GM12872 (cell line): ENCODE data around the gene WIPI1.

Experiments
- TF ChIP-seq, protein P1 (sequence below): IDR thresholded peaks from 3 replicates; pipeline ENCODE4 v1.5.1; 2011; ENCODE audit warnings: low read depth, mild to moderate bottlenecking, low read length, moderate library complexity; ENCODE audit not compliant: insufficient read depth

The WIPI1 gene

GRCh38 chr17:68389041-68389440 is 68.3 kb downstream of the WIPI1 start:
- TF ChIP-seq, protein P1, sequence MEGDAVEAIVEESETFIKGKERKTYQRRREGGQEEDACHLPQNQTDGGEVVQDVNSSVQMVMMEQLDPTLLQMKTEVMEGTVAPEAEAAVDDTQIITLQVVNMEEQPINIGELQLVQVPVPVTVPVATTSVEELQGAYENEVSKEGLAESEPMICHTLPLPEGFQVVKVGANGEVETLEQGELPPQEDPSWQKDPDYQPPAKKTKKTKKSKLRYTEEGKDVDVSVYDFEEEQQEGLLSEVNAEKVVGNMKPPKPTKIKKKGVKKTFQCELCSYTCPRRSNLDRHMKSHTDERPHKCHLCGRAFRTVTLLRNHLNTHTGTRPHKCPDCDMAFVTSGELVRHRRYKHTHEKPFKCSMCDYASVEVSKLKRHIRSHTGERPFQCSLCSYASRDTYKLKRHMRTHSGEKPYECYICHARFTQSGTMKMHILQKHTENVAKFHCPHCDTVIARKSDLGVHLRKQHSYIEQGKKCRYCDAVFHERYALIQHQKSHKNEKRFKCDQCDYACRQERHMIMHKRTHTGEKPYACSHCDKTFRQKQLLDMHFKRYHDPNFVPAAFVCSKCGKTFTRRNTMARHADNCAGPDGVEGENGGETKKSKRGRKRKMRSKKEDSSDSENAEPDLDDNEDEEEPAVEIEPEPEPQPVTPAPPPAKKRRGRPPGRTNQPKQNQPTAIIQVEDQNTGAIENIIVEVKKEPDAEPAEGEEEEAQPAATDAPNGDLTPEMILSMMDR: no peak

DNA sequence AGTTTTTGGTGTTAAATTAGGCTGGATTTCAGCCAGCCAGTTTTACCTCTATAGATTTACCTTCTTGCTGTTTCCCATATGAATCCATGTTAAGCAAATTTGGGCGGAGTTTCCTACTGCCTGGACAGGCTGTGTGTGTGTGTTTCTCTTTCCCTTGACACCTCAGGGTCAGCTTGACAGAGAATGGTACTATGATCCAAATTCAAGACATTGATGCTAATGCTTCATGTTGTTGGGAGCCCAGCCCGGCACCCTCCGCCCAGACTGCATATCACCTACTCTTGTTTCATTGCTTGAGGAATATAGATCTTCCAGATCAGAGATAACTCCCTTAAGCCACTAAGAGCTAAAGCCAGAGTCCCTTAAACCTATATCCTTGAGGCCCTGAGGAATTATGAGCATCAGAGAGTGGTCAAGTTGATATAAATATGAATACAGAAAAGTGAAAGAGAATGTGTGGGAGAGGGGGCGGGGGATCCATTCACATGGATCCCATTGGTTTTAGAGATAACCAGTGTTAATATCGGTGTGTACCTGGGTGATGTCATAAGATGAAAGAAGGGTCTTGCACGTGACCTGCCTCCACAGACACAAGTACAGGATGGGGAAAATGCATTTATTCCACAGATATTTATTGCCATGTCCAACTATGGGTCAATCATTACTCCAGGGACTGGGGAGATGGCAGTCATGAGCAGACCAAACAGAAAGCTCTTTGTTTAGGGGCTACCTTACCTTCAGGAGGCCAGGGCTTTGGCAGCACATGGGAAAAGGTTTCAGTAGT is 69.7 kb downstream of the WIPI1 start:
- TF ChIP-seq, protein P1: no peak

DNA sequence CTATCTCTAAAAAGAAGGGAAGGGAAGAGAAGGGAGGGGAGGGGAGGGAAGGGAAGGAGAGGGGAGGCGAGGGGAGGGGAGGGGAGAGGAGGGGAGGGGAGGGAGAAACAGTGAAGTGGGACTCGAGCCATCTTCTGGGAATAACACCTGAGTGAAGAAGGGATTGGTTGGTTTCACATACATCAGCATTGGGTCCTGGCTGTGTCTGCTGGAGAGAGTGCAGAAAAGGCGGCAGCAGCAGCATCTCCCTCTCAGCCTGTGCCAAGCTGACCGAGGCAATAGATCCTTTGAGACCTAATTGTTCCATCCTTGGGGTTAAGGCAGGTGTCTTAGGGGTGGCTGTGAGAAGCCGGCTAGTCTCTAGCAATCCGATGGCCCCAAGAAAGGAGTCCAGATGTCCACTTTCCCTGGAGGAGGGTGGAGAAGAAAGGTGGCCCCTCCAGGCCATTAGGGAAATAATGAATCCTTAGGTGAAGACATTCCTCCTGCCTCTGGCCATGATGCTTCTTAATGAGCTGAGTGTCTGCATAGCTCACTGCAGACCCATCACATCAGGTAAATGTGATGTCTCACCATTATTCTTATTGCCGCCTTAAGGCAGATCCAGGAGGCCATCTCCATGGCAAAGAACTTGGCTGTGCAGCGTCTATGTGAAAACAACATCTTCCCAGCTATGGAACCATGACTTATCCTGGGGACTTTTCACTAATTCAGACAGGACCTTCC is 71.6 kb downstream of the WIPI1 start:
- TF ChIP-seq, protein P1: no peak

- TF ChIP-seq, protein P1: no peak
These were observed 72.4 kb downstream of the WIPI1 start for GRCh38 chr17:68384941-68385340.

- TF ChIP-seq, protein P1: no peak
These were observed 72.8 kb downstream of the WIPI1 start for GRCh38 chr17:68384471-68384870.

GRCh38 chr17:68383443-68384321 is 73.6 kb downstream of the WIPI1 start:
- TF ChIP-seq, protein P1: no peak

DNA sequence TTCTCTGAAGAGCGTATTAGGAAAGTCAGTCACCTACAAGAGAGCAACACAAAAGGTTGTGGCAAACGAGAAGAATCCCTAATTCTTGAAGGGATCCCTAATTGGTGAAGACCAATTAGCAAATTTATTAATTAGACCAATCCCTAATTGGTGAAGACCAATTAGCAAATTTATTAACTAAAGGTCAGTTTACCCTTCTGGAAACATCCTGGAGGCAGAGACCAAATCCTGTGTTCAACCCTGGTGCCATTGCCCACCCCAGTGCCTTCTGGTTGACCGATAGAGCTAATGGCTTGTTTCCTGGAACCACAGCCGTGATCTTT is 74.2 kb downstream of the WIPI1 start:
- TF ChIP-seq, protein P1: no peak
